Hematopoietic multipotent progenitor cell treated with erythropoietin and hydrocortisone succinate and interleukin-3 and kit ligand, for 6 days (in vitro differentiated cells): ENCODE results near the gene ZKSCAN1.

Source experiments
- DNase-seq: peaks from one replicate; pipeline ENCODE4 v3.0.0-alpha.2; 2015

ZKSCAN1 gene

DNA sequence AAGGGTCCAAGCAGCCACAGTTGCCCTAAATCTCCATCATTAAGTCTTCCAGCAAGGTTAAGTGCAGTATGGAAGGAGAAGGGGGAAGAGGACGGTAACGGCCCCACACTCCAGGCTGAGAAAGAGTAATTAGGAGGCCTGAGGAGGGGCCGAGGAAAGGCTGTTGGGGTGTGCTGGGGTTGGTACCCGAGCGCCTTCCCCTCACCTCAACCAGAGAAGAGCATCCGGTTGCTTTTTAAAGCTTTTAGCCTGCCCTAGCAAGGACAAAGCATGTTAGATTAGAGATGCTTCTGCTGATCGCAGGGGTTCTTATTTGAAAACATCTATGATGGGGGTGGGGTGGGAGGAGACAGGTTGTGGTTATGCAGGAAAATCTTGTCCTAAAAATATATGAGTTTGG is 25.2 kb downstream of the ZKSCAN1 start:
- no peak for DNase-seq

DNA sequence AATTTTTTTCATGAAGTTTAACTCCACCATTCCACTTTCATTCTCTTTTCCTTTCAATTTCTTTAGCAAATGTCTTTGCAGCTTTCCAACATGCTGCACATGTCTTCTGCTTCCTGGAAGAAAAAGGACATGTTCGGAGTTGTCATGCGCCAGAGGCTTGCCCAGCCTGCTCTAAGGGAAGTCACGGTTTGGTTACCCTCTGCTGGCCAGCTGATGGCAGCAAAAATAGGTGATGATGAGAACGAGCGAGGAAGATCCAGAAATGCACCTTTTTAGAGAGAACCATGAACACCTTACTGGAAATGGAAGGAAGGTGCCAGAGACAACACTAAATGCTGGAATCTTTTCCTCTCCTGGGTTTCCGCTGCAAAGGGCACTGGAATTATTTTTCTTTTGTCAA is 29.3 kb downstream of the ZKSCAN1 start:
- peak; percentile 75 for DNase-seq

DNA sequence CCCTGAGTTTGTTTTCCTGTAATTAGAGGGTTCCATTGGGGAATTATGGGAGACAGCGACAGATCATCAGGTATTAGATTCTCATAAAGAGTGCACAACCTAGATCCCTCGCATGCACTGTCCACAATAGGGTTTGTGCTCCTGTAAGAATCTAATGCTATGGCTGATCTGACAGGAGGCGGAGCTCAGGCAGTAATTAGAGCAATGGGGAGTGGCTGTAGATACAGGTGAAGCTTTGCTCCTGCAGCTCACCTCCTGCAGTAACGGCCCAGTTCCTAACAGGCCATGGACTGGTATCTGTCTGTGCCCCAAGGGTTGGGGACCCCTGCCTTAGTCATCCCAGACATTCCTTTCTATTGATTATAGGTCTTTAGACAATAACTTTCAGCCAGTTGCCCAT is 33.3 kb downstream of the ZKSCAN1 start:
- DNase-seq = no peak

GRCh38 chr7:100049441-100050291 is 34.3 kb downstream of the ZKSCAN1 start, which contains the start of gene ZSCAN21:
Gene ZSCAN21, plus strand, starts transcription at chr7:100049774. Its CDS starts 7,233 bp downstream, at chr7:100057007.
- peak; percentile 84 for DNase-seq

- DNase-seq = no peak
Measured at GRCh38 chr7:100051611-100052010, 36.2 kb downstream of the ZKSCAN1 start.

DNA sequence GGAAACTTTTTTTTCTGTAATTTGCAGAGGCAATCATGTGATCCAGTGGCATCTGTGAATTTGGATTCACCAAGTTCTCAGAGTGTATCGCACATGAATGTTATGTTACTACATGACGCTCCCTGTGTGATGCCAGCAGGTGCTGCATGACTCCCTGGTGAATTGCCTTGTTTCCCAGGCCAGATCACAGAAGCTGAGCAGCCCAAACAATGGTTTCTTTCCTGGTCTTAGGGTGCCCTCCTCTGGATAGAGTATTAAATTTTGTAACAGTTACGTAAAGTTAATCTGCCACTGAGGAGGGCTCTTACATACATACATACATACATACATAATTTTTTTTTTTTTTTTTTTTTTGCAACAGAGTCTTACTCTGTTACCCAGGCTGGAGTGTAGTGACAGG is 37.8 kb downstream of the ZKSCAN1 start:
- peak; percentile 85 for DNase-seq

DNA sequence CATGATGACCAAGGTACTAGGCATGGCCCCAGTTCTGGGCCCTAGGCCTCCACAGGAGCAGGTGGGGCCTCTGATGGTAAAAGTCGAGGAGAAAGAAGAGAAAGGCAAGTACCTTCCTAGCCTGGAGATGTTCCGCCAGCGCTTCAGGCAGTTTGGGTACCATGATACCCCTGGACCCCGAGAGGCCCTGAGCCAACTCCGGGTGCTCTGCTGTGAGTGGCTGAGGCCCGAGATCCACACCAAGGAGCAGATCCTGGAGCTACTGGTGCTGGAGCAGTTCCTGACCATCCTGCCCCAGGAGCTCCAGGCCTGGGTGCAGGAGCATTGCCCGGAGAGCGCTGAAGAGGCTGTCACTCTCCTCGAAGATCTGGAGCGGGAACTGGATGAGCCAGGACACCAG is 41.6 kb downstream of the ZKSCAN1 start:
- no peak for DNase-seq

DNA sequence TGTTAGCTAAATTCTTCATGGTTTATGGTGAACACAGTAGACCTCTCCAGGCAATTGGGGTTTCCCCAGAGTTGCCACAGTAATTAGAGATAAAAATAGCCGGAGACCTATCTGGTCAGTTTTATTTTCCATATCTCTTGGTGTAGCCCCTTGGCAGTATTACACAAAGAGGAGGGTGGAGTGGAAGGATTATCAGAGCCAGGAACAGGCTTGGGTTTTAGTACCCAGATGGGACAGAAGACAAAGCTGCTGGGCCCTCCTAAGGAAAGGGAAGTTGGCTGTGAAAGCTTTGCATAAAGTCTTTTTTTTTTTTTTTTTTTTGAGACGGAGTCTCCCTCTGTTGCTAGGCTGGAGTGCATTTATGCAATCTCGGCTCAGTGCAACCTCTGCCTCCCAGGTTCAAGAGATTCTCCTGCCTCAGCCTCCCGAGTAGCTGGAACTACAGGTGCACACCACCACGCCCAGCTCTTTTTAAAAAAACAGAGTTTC is 43.9 kb downstream of the ZKSCAN1 start:
- peak; percentile 74 for DNase-seq

DNA sequence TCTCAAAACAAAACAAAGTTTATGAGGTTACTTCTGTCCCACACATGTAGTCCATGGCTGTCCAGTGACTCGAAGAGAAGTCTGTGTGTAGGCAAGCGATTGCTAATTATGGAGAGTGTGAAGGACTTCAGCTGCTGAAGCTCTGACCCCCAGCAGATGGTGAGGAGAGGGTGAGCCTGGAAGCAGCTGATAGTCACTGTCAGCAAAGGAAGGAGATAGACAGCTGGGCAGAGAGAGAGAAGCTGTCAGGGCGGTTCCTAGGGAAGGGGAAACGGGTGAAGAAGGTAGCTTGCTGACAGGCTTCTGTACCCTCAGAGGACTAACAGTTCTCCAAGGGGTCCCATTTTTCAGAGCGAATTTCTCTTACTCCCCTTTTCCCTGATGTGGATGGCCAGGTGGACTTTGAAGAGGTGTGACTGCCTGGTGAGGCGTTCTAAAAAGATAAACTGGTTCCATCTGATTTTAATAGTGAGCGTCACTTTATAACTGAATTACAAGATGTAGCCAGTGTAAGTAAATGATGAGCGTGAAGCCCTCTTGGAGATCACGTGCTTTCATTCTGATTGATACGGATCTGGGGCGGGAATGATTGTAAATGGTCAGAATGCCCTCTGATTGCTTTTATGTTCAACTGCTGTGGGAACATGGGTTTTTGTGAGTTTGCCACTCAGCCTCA is 46.3 kb downstream of the ZKSCAN1 start:
- DNase-seq = peak; percentile 84

- no peak for DNase-seq
Measured at GRCh38 chr7:100063376-100063775, 48.0 kb downstream of the ZKSCAN1 start.

DNA sequence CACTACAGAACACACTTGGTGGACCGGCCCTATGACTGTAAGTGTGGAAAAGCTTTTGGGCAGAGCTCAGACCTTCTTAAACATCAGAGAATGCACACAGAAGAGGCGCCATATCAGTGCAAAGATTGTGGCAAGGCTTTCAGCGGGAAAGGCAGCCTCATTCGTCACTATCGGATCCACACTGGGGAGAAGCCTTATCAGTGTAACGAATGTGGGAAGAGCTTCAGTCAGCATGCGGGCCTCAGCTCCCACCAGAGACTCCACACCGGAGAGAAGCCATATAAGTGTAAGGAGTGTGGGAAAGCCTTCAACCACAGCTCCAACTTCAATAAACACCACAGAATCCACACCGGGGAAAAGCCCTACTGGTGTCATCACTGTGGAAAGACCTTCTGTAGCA is 48.8 kb downstream of the ZKSCAN1 start:
- no peak for DNase-seq

DNA sequence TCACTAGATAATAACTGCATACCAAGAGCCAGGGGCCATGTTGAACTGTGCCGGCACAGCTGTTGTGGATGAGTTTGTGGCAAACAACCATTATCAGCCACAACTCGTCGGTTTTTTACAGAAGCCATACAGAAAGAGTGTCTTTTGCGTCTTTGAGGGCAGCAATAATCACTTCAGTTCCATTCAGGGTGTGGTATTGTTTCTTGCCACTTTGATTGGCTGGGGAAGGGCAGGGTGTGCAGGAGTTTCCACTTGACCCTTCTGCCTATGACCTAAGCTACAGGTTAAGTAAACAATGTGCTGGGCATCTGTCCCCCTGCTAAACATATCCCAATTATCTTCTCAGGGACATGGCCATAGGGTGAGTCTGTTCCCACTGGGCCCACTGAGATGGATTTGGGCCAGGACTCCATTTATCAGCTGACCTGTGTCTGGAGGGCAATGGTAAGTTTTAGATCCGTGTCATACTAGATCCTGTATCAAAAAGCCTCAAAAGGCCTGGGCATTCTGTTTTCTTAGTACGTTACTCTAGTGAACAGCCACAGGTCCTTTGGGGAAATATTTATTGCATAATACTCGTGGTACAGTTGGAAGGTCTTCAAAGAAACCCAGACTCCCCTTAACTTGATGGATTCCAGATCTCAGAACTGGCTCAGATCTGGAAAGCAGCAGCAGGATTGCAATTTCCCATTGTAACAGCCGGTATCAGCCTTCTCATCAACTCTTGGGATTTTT is 50.2 kb downstream of the ZKSCAN1 start:
- peak; percentile 65 for DNase-seq

GRCh38 chr7:100066953-100067352 is 51.6 kb downstream of the ZKSCAN1 start:
- no peak for DNase-seq

DNA sequence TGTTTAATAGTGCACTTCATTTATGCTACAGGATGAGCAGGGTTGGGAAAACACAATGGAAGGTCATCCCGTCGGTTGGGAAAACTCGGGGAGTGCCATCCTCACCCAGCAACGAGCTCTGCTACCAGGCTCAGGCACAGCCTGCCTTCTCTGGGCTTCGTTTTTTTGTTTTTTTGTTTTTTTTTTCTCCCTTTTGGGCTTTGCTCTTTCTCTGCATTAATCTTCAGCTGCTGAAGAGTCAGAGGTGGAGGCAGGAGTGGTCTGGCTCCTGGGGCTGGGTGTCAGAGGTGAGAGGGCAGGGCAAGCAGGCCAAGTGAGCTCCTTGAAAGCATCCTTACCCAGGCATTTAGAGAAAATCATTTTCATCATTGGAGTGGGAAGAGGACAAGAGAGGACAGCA is 54.6 kb downstream of the ZKSCAN1 start:
- no peak for DNase-seq

DNA sequence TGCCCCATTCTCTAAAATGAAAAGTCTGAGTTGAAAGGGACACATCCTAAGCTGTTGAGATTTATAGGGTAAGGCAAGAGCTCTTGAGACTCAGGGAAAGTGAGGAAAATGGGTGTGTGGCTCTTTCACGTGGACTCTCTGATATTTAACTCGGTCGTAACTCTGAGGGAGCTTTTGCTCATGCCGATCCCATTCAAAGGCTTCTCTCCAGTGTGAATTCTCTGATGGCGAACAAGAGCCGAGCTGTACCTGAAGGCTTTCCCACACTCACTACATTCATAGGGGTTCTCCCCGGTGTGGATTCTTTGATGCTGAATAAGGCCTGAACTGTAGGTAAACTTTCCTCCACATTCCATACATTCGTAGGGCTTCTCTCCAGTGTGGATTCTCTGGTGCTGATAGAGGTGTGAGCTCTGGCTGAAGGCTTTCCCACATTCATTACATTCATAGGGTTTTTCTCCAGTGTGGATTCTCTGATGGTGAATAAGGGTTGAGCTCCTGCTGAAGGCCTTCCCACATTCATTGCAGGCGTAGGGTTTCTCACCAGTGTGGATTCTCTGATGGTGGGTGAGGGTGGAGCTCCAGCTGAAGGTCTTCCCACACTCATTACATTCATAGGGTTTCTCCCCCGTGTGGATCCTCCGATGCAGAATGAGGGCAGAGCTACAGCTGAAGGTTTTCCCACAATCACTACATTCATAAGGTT is 55.8 kb downstream of the ZKSCAN1 start:
- DNase-seq = no peak

DNA sequence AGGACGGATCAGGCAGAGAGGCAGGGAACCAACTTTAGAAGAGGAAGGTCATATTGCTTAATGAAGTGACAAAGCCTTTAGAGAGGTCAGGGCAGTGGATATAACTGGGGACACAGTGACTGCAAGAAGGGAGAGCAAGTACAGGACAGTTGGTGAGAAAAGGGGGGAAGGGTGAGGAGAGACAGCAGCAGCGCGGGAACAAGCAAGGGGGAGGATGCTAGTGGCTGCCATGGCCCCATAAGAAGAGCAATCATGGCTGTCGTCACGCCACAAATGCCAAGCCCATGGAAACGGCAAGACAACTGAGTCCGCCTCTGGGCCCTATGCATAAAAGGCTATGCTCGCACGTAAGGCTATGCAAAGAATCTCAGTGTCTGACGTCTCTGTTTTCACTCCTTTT is 57.1 kb downstream of the ZKSCAN1 start:
- no peak for DNase-seq

GRCh38 chr7:100074841-100075240 is 59.4 kb downstream of the ZKSCAN1 start:
- DNase-seq = no peak

DNA sequence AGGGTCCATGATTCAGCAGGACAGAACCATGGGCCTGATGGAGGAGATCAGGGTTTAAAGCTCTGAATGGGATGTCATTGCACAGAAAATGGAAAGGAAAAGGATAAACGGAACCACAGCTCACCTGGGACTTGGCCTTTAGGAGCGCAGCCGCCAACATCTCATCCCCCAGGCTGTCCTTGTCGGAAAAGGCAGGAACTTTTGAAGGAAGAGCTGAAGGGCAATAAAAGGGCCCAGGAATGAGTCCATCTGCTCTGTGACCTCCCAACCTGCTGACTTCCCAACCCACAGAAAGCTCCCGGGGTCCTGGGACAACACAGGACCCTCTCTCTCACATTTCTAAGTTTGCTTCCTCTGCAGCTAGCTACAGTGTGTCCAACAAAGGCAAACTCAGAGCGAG is 60.0 kb downstream of the ZKSCAN1 start:
- DNase-seq = no peak

DNA sequence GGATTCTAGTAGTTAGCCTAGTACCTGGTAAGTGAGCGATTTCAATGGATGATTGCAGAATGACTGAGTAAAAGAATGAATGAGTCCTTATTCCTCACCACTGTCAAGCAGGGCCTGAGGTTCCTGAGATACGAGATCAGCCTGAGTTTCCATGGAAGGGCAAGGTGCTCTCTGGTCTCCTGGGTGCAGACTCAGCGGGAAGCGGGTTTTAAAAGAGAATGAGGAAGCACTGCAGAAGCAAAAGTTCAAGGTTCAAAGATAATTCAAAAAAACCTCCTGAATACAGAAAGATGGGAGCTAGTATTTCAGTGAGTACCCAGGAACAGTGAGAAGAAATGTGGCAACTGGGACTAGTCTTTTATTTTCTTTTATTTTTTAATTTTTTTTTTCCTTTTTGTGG is 61.8 kb downstream of the ZKSCAN1 start:
- no peak for DNase-seq

DNA sequence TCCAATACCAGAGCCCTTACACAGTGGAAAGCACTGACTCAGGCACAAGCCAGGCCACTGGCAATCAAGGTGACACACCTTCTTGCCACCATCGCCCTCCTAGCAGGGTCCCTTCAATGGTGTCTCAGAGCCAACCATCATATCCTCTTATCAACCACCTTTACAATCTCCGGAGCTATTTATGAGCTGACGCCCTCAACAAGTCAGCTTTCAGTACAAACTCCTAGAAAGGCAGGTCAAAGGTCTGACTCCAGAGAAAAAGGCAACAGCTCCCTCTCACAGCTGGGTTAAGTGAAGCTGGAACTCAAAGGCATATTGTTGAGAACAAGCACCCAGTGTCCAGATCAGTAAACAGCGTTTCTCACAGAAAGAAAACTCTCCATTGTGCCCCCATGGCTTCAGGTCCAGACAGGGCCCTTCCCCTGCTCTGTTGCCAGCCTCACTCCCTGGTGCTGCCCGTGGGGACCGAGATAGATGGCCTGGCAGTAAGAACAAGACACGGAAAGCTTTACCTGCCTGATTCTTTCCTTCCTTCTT is 63.7 kb downstream of the ZKSCAN1 start:
- DNase-seq = no peak

DNA sequence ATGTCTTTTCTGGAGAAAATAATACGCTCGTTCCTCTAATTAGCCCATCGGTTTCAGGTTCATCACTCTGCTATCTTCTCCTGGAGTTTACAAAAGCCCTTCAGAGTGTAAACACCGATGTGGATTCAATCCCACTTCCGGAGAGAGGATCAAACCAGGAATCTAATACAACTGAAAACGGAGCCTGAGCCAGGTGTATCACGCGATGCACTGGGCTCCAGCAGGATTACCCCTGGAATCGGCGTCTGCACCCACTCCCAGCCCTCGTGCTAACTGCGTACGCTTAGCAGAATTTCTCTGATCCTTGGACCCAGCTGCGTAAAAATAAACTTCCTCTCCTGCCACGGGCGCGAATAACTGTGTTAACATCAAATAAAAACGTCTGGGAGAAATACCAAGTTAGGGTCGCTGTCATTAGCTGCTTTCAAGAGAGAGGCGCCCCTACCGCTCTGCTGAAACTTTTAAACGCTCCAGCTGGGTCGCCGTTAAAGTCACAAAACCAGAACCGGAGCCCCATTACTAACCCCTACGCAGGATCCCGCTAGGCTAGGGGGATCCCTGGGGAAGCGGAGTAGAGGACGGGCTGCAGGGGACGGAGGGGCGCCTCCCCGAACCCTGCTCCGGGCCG is 65.6 kb downstream of the ZKSCAN1 start:
- DNase-seq = peak; percentile 36

- peak; percentile 99 for DNase-seq
Measured at GRCh38 chr7:100081535-100082102, 66.2 kb downstream of the ZKSCAN1 start, which contains the start of gene ZNF3. Gene ZNF3, minus strand, starts transcription at chr7:100081723. Its CDS starts 4,366 bp downstream, at chr7:100077357.
